ENCODE results near the gene ZNF24.

DNA sequence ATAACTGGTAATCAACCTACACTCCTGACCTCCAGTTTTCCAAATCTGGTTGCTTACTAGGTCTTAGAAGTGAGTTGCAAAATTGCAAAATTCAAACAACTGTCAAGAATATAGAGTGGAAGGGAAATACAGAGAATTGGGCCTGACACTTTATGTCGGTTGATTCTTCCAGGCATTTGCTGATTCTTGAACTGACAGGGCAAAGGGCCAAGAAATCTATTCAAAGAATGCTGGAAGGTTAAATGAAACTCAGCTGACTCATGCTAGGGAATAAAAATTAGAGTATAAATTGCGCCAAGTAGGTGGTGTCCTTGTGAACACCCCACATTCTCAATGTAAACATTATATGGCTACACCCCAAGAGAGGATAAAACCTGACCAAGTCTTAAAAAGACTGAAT, 32.7 kb downstream of the ZNF24 start:
- TF ChIP-seq, protein P1, sequence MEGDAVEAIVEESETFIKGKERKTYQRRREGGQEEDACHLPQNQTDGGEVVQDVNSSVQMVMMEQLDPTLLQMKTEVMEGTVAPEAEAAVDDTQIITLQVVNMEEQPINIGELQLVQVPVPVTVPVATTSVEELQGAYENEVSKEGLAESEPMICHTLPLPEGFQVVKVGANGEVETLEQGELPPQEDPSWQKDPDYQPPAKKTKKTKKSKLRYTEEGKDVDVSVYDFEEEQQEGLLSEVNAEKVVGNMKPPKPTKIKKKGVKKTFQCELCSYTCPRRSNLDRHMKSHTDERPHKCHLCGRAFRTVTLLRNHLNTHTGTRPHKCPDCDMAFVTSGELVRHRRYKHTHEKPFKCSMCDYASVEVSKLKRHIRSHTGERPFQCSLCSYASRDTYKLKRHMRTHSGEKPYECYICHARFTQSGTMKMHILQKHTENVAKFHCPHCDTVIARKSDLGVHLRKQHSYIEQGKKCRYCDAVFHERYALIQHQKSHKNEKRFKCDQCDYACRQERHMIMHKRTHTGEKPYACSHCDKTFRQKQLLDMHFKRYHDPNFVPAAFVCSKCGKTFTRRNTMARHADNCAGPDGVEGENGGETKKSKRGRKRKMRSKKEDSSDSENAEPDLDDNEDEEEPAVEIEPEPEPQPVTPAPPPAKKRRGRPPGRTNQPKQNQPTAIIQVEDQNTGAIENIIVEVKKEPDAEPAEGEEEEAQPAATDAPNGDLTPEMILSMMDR (IDR thresholded peaks at IDR 0.05; ENCODE audit: borderline replicate concordance, extremely low read depth, low read length, poor library complexity, severe bottlenecking): no peak
- no peak for TF ChIP-seq EZH2 (IDR thresholded peaks at IDR 0.05; ENCODE audit: borderline replicate concordance, low read depth, low read length, severe bottlenecking)
